Measurements from ENCODE around the gene ARHGEF39.
"Not testable (repeated sequence)": the region's sequence is repeated elsewhere in the genome, so short reads cannot be mapped to it uniquely, and the experiment has no call there.

The ARHGEF39 gene

GRCh38 chr9:35628389-35628991 is 36.5 kb downstream of the ARHGEF39 start:
- no peak for DNase-seq (ENCODE audit: low read depth in 4 of 4, low spot score in 1 of 4)

- DNase-seq (ENCODE audit: low read depth in 4 of 4, low spot score in 1 of 4), result no peak
Observed at GRCh38 chr9:35627575-35627974, 37.4 kb downstream of the ARHGEF39 start.

- no peak for DNase-seq (ENCODE audit: low read depth in 4 of 4, low spot score in 1 of 4)
Observed at GRCh38 chr9:35619800-35620158, 45.2 kb downstream of the ARHGEF39 start.

- peak in 1 of 4 experiments; percentile 19 for DNase-seq (ENCODE audit: low read depth in 4 of 4, low spot score in 1 of 4)
Observed at GRCh38 chr9:35618854-35619799, 45.9 kb downstream of the ARHGEF39 start.

- DNase-seq (ENCODE audit: low read depth in 4 of 4, low spot score in 1 of 4), result no peak
Observed at GRCh38 chr9:35618325-35618727, 46.7 kb downstream of the ARHGEF39 start, which contains the start of gene CD72. CD72 (minus strand) TSS chr9:35618413; CDS start chr9:35618303, 110 bp downstream.

GRCh38 chr9:35617548-35617947 is 47.4 kb downstream of the ARHGEF39 start:
- no peak for DNase-seq (ENCODE audit: low read depth in 4 of 4, low spot score in 1 of 4)

GRCh38 chr9:35616681-35617459 is 48.1 kb downstream of the ARHGEF39 start:
- DNase-seq (ENCODE audit: low read depth in 4 of 4, low spot score in 1 of 4), result peak in 2 of 4 experiments; percentile 32 to 48

- DNase-seq (ENCODE audit: low read depth in 4 of 4, low spot score in 1 of 4), result no peak
Observed at GRCh38 chr9:35615981-35616680, 48.9 kb downstream of the ARHGEF39 start.

GRCh38 chr9:35612843-35613242 is 52.2 kb downstream of the ARHGEF39 start:
- no peak for DNase-seq (ENCODE audit: low read depth in 4 of 4, low spot score in 1 of 4)

GRCh38 chr9:35612066-35612465 is 52.9 kb downstream of the ARHGEF39 start:
- DNase-seq (ENCODE audit: low read depth in 4 of 4, low spot score in 1 of 4), result not testable (repeated sequence)

GRCh38 chr9:35611230-35611797 is 53.7 kb downstream of the ARHGEF39 start:
- peak in 3 of 4 experiments; percentile 33 to 43 (median 34) for DNase-seq (ENCODE audit: low read depth in 4 of 4, low spot score in 1 of 4)

GRCh38 chr9:35609820-35610163 is 55.2 kb downstream of the ARHGEF39 start:
- DNase-seq (ENCODE audit: low read depth in 4 of 4, low spot score in 1 of 4), result no peak
